Measurements from ENCODE around the gene SLC8A1.

Gene SLC8A1

GRCh38 chr2:40380721-40381120 lies 71.2 kb downstream of the SLC8A1 start:
- no peak for DNase-seq

- no peak for DNase-seq
These were observed 71.8 kb downstream of the SLC8A1 start for GRCh38 chr2:40380041-40380440.

GRCh38 chr2:40374543-40375240 lies 77.2 kb downstream of the SLC8A1 start:
- no peak for DNase-seq

GRCh38 chr2:40373111-40373510 lies 78.8 kb downstream of the SLC8A1 start:
- DNase-seq, result no peak

GRCh38 chr2:40372283-40372985 lies 79.5 kb downstream of the SLC8A1 start:
- DNase-seq, result no peak

GRCh38 chr2:40371525-40372282 lies 80.2 kb downstream of the SLC8A1 start:
- no peak for DNase-seq

GRCh38 chr2:40370007-40370395 lies 81.9 kb downstream of the SLC8A1 start:
- DNase-seq, result no peak

GRCh38 chr2:40369267-40370006 lies 82.5 kb downstream of the SLC8A1 start:
- DNase-seq, result no peak

- no peak for DNase-seq
These were observed 84.2 kb downstream of the SLC8A1 start for GRCh38 chr2:40367652-40368051.

- DNase-seq, result no peak
These were observed 84.9 kb downstream of the SLC8A1 start for GRCh38 chr2:40367032-40367431.

GRCh38 chr2:40364151-40364874 lies 87.6 kb downstream of the SLC8A1 start:
- DNase-seq, result no peak

- DNase-seq, result no peak
These were observed 88.3 kb downstream of the SLC8A1 start for GRCh38 chr2:40363631-40364030.

GRCh38 chr2:40363231-40363630 lies 88.7 kb downstream of the SLC8A1 start:
- DNase-seq, result no peak

GRCh38 chr2:40361478-40361877 lies 90.4 kb downstream of the SLC8A1 start:
- no peak for DNase-seq

GRCh38 chr2:40360652-40361051 lies 91.2 kb downstream of the SLC8A1 start:
- DNase-seq, result no peak

- DNase-seq, result no peak
These were observed 92.1 kb downstream of the SLC8A1 start for GRCh38 chr2:40359811-40360210.

- DNase-seq, result no peak
These were observed 93.1 kb downstream of the SLC8A1 start for GRCh38 chr2:40358783-40359182.

GRCh38 chr2:40357667-40358066 lies 94.2 kb downstream of the SLC8A1 start:
- no peak for DNase-seq

- no peak for DNase-seq
These were observed 96.4 kb downstream of the SLC8A1 start for GRCh38 chr2:40355451-40355850.

GRCh38 chr2:40353231-40353630 lies 98.7 kb downstream of the SLC8A1 start:
- no peak for DNase-seq

- DNase-seq, result no peak
These were observed 99.2 kb downstream of the SLC8A1 start for GRCh38 chr2:40352703-40353099.

- DNase-seq, result no peak
These were observed 99.7 kb downstream of the SLC8A1 start for GRCh38 chr2:40352041-40352702.
